ELF-1 (cell line): ENCODE results near the gene OR4C46.
"Not testable (repeated sequence)": the region's sequence is repeated elsewhere in the genome, so short reads cannot be mapped to it uniquely, and the experiment has no call there.

ENCODE experiments used
- DNase-seq: peaks from one replicate; pipeline ENCODE4 v3.0.0-alpha.2; 2016; ENCODE audit warnings: low read depth, low spot score

The OR4C46 gene

GRCh38 chr11:54603898-54604297 lies at the start of gene OR4C46:
OR4C46 (minus strand) TSS chr11:54603998; CDS start chr11:54603998, 0 bp downstream.
- no peak for DNase-seq

- not testable (repeated sequence) for DNase-seq
Measured at GRCh38 chr11:54645606-54646005, 41.8 kb upstream of the OR4C46 start.

DNA sequence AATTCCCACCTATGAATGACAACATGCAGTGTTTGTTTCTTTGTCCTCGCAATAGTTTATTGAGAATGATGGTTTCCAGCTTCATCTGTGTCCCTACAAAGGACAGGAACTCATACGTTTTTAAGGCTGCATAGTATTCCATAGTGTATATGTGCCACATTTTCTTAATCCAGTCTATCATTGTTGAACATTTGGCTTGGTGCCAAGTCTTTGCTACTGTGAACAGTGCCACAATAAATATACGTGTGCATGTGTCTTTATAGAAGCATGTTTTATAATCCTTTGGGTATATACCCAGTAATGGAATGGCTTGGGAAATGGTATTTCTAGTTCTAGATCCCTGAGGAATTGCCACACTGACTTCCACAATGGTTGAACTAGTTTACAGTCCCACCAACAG lies 42.4 kb downstream of the OR4C46 start:
- DNase-seq: not testable (repeated sequence)

DNA sequence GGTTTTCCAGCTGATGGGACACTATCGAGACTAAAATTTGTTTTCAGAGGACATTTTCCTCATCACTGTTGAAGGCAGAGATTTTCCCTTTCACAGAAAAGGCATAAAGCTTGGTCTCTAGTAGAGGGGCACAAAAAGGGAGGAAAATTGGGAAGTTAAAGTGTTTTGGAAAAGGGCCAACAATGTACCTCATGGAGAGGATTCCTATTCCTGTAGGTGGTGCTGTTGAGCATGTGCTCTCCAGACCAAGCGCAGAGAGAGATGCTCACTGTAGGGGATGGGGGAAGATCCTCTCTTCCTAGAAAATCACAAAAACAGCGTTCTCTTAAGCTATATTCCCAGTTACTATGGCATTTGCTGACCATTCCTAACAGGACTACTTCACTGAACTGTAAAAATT lies 44.9 kb downstream of the OR4C46 start:
- DNase-seq: no peak

- DNase-seq: no peak
Measured at GRCh38 chr11:54558407-54558806, 45.4 kb downstream of the OR4C46 start.
